H9 (cell line): ENCODE data around the gene FAM53B. TPM values are rescaled to one million over a fixed set of nuclear protein-coding genes. Genes with fewer than 3 reads are reported as not detected.

Experiments used
- DNase-seq: peaks from one replicate; pipeline ENCODE4 v3.0.0-alpha.2; 2017
- H2AFZ ChIP-seq: one replicate; pipeline ENCODE4 v1.6.1; 2013; ENCODE audit warnings: mild to moderate bottlenecking, low read length, control low read depth, moderate library complexity
- H2AK5ac ChIP-seq: 2 replicates; pipeline ENCODE4 v1.6.1; 2013; ENCODE audit warnings: low read length, control low read depth, mixed read lengths; ENCODE audit not compliant: insufficient read length
- H2BK120ac ChIP-seq: one replicate; pipeline ENCODE4 v1.6.1; 2013; ENCODE audit warnings: low read depth, mild to moderate bottlenecking, low read length, control low read depth, inconsistent platforms; ENCODE audit not compliant: poor library complexity, severe bottlenecking
- H2BK12ac ChIP-seq: 2 replicates; pipeline ENCODE4 v1.6.1; 2013; ENCODE audit warnings: low read length, control low read depth, mixed read lengths, low read depth; ENCODE audit not compliant: insufficient read length
- H2BK15ac ChIP-seq: 2 replicates; pipeline ENCODE4 v1.6.1; 2013; ENCODE audit warnings: low read depth, low read length, control low read depth
- H2BK20ac ChIP-seq: one replicate; pipeline ENCODE4 v1.6.1; 2013; ENCODE audit warnings: low read depth, mild to moderate bottlenecking, low read length, control low read depth, inconsistent platforms; ENCODE audit not compliant: poor library complexity, severe bottlenecking
- H2BK5ac ChIP-seq: 2 replicates; pipeline ENCODE4 v1.6.1; 2013; ENCODE audit warnings: low read length, control low read depth, mixed read lengths; ENCODE audit not compliant: insufficient read length
- H3K14ac ChIP-seq: 2 replicates; pipeline ENCODE4 v1.6.1; 2013; ENCODE audit warnings: low read length, control low read depth; ENCODE audit not compliant: insufficient read depth
- H3K18ac ChIP-seq: 2 replicates; pipeline ENCODE4 v1.6.1; 2013; ENCODE audit warnings: low read depth, mild to moderate bottlenecking, mixed read lengths, low read length, control low read depth; ENCODE audit not compliant: insufficient read length
- H3K23ac ChIP-seq: 2 replicates; pipeline ENCODE4 v1.6.1; 2013; ENCODE audit warnings: low read length, control low read depth, mixed read lengths, low read depth; ENCODE audit not compliant: insufficient read length
- H3K23me2 ChIP-seq: 2 replicates; pipeline ENCODE4 v1.6.1; 2013; ENCODE audit warnings: low read depth, mild to moderate bottlenecking, mixed read lengths, low read length, control low read depth; ENCODE audit not compliant: insufficient read length, poor library complexity, severe bottlenecking
- H3K27ac ChIP-seq: 2 replicates; pipeline ENCODE4 v1.5.1; 2013; ENCODE audit warnings: low read length, control low read depth, mixed read lengths, low read depth; ENCODE audit not compliant: insufficient read length
- H3K27me3 ChIP-seq: 2 replicates; pipeline ENCODE4 v1.6.1; 2013; ENCODE audit warnings: low read length, control low read depth, inconsistent platforms; ENCODE audit not compliant: insufficient read depth
- H3K4ac ChIP-seq: 2 replicates; pipeline ENCODE4 v1.6.1; 2013; ENCODE audit warnings: low read depth, mild to moderate bottlenecking, control low read depth, inconsistent platforms, low read length, moderate library complexity
- H3K4me1 ChIP-seq: 2 replicates; pipeline ENCODE4 v1.6.1; 2013; ENCODE audit warnings: low read length, control low read depth, inconsistent platforms; ENCODE audit not compliant: insufficient read depth
- H3K4me2 ChIP-seq: 2 replicates; pipeline ENCODE4 v1.6.1; 2013; ENCODE audit warnings: low read length, control low read depth, mixed read lengths; ENCODE audit not compliant: insufficient read length, insufficient read depth
- H3K56ac ChIP-seq: 2 replicates; pipeline ENCODE4 v1.6.1; 2013; ENCODE audit warnings: low read depth, mild to moderate bottlenecking, mixed read lengths, low read length, control low read depth; ENCODE audit not compliant: insufficient read length
- H3K79me1 ChIP-seq: 2 replicates; pipeline ENCODE4 v1.6.1; 2013; ENCODE audit warnings: low read depth, mild to moderate bottlenecking, moderate library complexity, low read length, control low read depth, inconsistent platforms; ENCODE audit not compliant: insufficient read depth, poor library complexity, severe bottlenecking
- H3K79me2 ChIP-seq: 2 replicates; pipeline ENCODE4 v1.6.1; 2013; ENCODE audit warnings: low read length, control low read depth, inconsistent platforms; ENCODE audit not compliant: insufficient read depth
- H3K9ac ChIP-seq: 2 replicates; pipeline ENCODE4 v1.6.1; 2013; ENCODE audit warnings: low read length, control low read depth, mixed read lengths; ENCODE audit not compliant: insufficient read length; ENCODE audit errors: extremely low read depth
- H3K9me3 ChIP-seq: one replicate; pipeline ENCODE4 v1.6.1; 2013; ENCODE audit warnings: low read depth, low read length, inconsistent platforms; ENCODE audit not compliant: control insufficient read depth
- H3T11ph ChIP-seq: one replicate; pipeline ENCODE4 v1.6.1; 2013; ENCODE audit warnings: mild to moderate bottlenecking, low read length, control low read depth, inconsistent platforms
- H4K20me1 ChIP-seq: one replicate; pipeline ENCODE4 v1.6.1; 2013; ENCODE audit not compliant: control insufficient read depth, insufficient read length, insufficient read depth
- H4K5ac ChIP-seq: 2 replicates; pipeline ENCODE4 v1.6.1; 2013; ENCODE audit warnings: low read depth, mild to moderate bottlenecking, mixed read lengths, low read length, control low read depth; ENCODE audit not compliant: insufficient read length
- H4K8ac ChIP-seq: replicated peaks from 2 replicates; pipeline ENCODE4 v1.6.1; 2013; ENCODE audit warnings: low read length, control low read depth, mixed read lengths, low read depth; ENCODE audit not compliant: insufficient read length
- H4K91ac ChIP-seq: 2 replicates; pipeline ENCODE4 v1.6.1; 2013; ENCODE audit warnings: low read depth, mild to moderate bottlenecking, moderate library complexity, mixed read lengths, low read length, control low read depth; ENCODE audit not compliant: insufficient read length
- H3K27ac Mint-ChIP-seq, 3 experiments: 2 replicates in 2 of 3; 3 replicates in 1 of 3; pipeline ENCODE4 v1.8.0; 2020 to 2021; ENCODE audit warnings: mixed read lengths in 3 of 3, mild to moderate bottlenecking in 1 of 3, moderate library complexity in 1 of 3
- H3K27me3 Mint-ChIP-seq: 2 replicates; pipeline ENCODE4 v1.8.0; 2021; ENCODE audit warnings: low read depth, mild to moderate bottlenecking, moderate library complexity, mixed read lengths
- H3K36me3 Mint-ChIP-seq, 3 experiments: 2 replicates in 2 of 3; 3 replicates in 1 of 3; pipeline ENCODE4 v1.8.0; 2020 to 2021; ENCODE audit warnings: low read depth in 3 of 3, mixed read lengths in 3 of 3; ENCODE audit not compliant: insufficient read depth in 1 of 3
- H3K4me1 Mint-ChIP-seq, 2 experiments: 2 replicates each; pipeline ENCODE4 v1.8.0; 2020; ENCODE audit warnings: mixed read lengths in 2 of 2
- H3K4me3 Mint-ChIP-seq, 2 experiments: 2 replicates in 1 of 2; 3 replicates in 1 of 2; pipeline ENCODE4 v1.8.0; 2020 to 2021; ENCODE audit warnings: mild to moderate bottlenecking in 2 of 2, mixed read lengths in 2 of 2, moderate library complexity in 1 of 2
- H3K9me3 Mint-ChIP-seq, 2 experiments: 2 replicates in 1 of 2; 3 replicates in 1 of 2; pipeline ENCODE4 v1.8.0; 2020; ENCODE audit warnings: mild to moderate bottlenecking in 2 of 2, mixed read lengths in 2 of 2, moderate library complexity in 1 of 2
- WGBS: extraction: QIAGEN DNeasy Blood & Tissue Kit; methylation state at CpG from one replicate; pipeline ENCODE4 v1.1.7; 2013; ENCODE audit warnings: missing lambda C conversion rate, low lambda C conversion rate, mixed read lengths; ENCODE audit not compliant: insufficient read length; ENCODE audit errors: extremely low coverage; 5-methylcytosine and 5-hydroxymethylcytosine counted together
- total RNA-seq: library from RNA; stranded (reverse); gene quantifications from 2 replicates; pipeline ENCODE4 v1.2.1, GENCODE V29; 2021
- TF ChIP-seq, protein P1 (sequence below): fragments of 200-600 bp; sonication (generic); conservative IDR thresholded peaks from 3 replicates; pipeline ENCODE4 v1.8.0; 2021; ENCODE audit warnings: antibody characterized with exemption, mild to moderate bottlenecking

The FAM53B gene
- total RNA-seq, 1 experiment from 2014 or later: 11.5 TPM

DNA sequence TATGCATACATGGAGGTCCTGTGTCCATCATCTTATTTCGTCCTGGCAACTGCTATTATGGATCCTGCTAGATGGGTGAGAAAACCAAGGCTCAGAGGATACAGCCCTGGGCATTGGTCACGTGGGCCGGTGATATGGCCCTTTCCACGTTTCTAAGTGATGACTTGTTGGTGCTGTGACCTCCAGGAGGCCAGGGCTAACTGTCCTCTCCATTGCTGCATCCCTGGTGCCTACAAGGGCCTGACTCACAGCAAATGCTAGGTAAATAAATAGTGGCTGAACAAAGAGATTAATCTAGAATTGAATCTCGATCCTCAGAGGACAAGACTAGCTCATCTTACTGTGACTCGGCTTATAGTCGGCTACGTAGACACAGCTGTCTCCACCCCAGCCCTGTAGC, 78.6 kb downstream of the FAM53B start:
- TF ChIP-seq, protein P1, sequence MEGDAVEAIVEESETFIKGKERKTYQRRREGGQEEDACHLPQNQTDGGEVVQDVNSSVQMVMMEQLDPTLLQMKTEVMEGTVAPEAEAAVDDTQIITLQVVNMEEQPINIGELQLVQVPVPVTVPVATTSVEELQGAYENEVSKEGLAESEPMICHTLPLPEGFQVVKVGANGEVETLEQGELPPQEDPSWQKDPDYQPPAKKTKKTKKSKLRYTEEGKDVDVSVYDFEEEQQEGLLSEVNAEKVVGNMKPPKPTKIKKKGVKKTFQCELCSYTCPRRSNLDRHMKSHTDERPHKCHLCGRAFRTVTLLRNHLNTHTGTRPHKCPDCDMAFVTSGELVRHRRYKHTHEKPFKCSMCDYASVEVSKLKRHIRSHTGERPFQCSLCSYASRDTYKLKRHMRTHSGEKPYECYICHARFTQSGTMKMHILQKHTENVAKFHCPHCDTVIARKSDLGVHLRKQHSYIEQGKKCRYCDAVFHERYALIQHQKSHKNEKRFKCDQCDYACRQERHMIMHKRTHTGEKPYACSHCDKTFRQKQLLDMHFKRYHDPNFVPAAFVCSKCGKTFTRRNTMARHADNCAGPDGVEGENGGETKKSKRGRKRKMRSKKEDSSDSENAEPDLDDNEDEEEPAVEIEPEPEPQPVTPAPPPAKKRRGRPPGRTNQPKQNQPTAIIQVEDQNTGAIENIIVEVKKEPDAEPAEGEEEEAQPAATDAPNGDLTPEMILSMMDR: no peak
- Mint-ChIP-seq H3K4me1 (peaks cover 10 to 12% of the 10 kb centered on the region in 2 experiments), H3K36me3 (no peaks in the 10 kb centered on the region; a peak in 1 of 7 replicates), H3K27ac (no peak overlapping the region), H3K9me3 (no peaks in the 10 kb centered on the region), H3K4me3 (no peak overlapping the region), H3K27me3 (no peaks in the 10 kb centered on the region)
- H2AFZ ChIP-seq: no peak overlapping the region
- no peaks in the 10 kb centered on the region for H3K23me2 ChIP-seq
- H3K4me2 ChIP-seq: no peak overlapping the region
- H3K56ac ChIP-seq: no peak overlapping the region
- no peak overlapping the region for H4K5ac ChIP-seq
- H3T11ph ChIP-seq: no peak overlapping the region
- no peaks in the 10 kb centered on the region for H3K9me3 ChIP-seq
- H2BK20ac ChIP-seq: no peak overlapping the region
- H2BK5ac ChIP-seq: no peak overlapping the region
- H3K79me2 ChIP-seq: no peaks in the 10 kb centered on the region
- H3K18ac ChIP-seq: no peak overlapping the region
- H2BK120ac ChIP-seq: no peak overlapping the region
- no peak overlapping the region for H3K9ac ChIP-seq
- no peaks in the 10 kb centered on the region for H3K79me1 ChIP-seq
- H3K23ac ChIP-seq: no peak overlapping the region
- H4K20me1 ChIP-seq: no peaks in the 10 kb centered on the region
- no peak overlapping the region for H2BK15ac ChIP-seq
- H3K4me1 ChIP-seq: no peaks in the 10 kb centered on the region
- H3K4ac ChIP-seq: no peak overlapping the region
- no peak overlapping the region for H2BK12ac ChIP-seq
- H3K27ac ChIP-seq: no peak overlapping the region
- no CpG with 5 or more reads among the region's 8 CpGs for WGBS
- H3K27me3 ChIP-seq: no peaks in the 10 kb centered on the region
- H4K8ac ChIP-seq: no peak overlapping the region
- no peak overlapping the region for H2AK5ac ChIP-seq
- no peak overlapping the region for H4K91ac ChIP-seq
- DNase-seq: no peak
- H3K14ac ChIP-seq: no peak overlapping the region
